GM12878 (cell line): Measurements from ENCODE around the gene RPUSD3. TPM values are rescaled to one million over a fixed set of nuclear protein-coding genes. Genes with fewer than 3 reads are reported as not detected.
"Not testable (repeated sequence)": the region's sequence is repeated elsewhere in the genome, so short reads cannot be mapped to it uniquely, and the experiment has no call there.

Experiments
- ATAC-seq: fragments of 200-7000 bp; cut with Tn5 transposase; 3 replicates; pipeline ENCODE4 v1.9.1; 2020; ENCODE audit warnings: mild to moderate bottlenecking, moderate library complexity
- BruUV-seq: library from RNA; stranded (reverse); fragments of 400-500 nt; replicated peaks from 2 replicates; lab custom pipeline; 2021; lab: Mats Ljungman, UMichigan
- CTCF ChIA-PET: fragments of 300-600 bp; sonication (Branson Sonifier 250); formaldehyde crosslinking; extraction: SDS; loops from one replicate; lab custom pipeline; 2021; ENCODE audit warnings: inconsistent platforms; lab: Yijun Ruan, JAX
- POLR2A ChIA-PET: fragments of 350-600 bp; formaldehyde crosslinking; extraction: SDS; loops from one replicate; lab custom pipeline; 2021; ENCODE audit warnings: inconsistent platforms; lab: Charles Lee
- RAD21 ChIA-PET: fragments of 300-600 bp; sonication (Branson Sonifier 250); formaldehyde crosslinking; loops from one replicate; lab custom pipeline; 2023; ENCODE audit warnings: antibody characterized with exemption; ENCODE audit not compliant: unreplicated experiment; lab: Charles Lee
- SMC1A ChIA-PET: fragments of 300-600 bp; sonication (Branson Sonifier 250); formaldehyde crosslinking; loops from one replicate; lab custom pipeline; 2023; ENCODE audit not compliant: unreplicated experiment, uncharacterized antibody; lab: Charles Lee
- DNase-seq: peaks from one replicate; pipeline ENCODE4 v3.0.0-alpha.2; 2011; ENCODE audit warnings: low read depth, low spot score
- FAIRE-seq: peaks from 3 replicates; lab custom pipeline; 2011; peaks lifted over from hg19 to GRCh38; lab: Jason Lieb, UNC
- H2AFZ ChIP-seq: 2 replicates; pipeline ENCODE4 v1.6.0; 2011; ENCODE audit warnings: low read depth, low read length, control low read depth; ENCODE audit not compliant: control insufficient read depth
- H3K27ac ChIP-seq: 2 replicates; pipeline ENCODE4 v1.5.1; 2011; ENCODE audit warnings: control low read depth; ENCODE audit not compliant: control insufficient read depth, insufficient read depth
- H3K27me3 ChIP-seq, 2 experiments: replicated peaks in 1 of 2; 2 replicates each; pipeline versions ENCODE4 v1.6.0 to v1.6.1; 2011; ENCODE audit warnings: low read length in 1 of 2; ENCODE audit not compliant: control insufficient read depth in 2 of 2, insufficient read depth in 2 of 2
- H3K36me3 ChIP-seq, 2 experiments: 2 replicates each; pipeline ENCODE4 v1.5.1; 2011; ENCODE audit warnings: low read length in 1 of 2; ENCODE audit not compliant: control insufficient read depth in 2 of 2, insufficient read depth in 2 of 2
- H3K4me1 ChIP-seq: 2 replicates; pipeline ENCODE4 v1.6.1; 2011; ENCODE audit warnings: mild to moderate bottlenecking, low read length, moderate library complexity, mixed read lengths; ENCODE audit not compliant: control insufficient read depth, insufficient read depth
- H3K4me2 ChIP-seq: 2 replicates; pipeline ENCODE4 v1.6.0; 2011; ENCODE audit warnings: control low read depth; ENCODE audit not compliant: control insufficient read depth, insufficient read depth
- H3K4me3 ChIP-seq: fragments of 200-600 bp; sonication (generic); 2 replicates; pipeline ENCODE4 v1.5.1; 2016
- H3K79me2 ChIP-seq: 2 replicates; pipeline ENCODE4 v1.6.0; 2011; ENCODE audit warnings: low read length; ENCODE audit not compliant: control insufficient read depth, insufficient read depth
- H3K9ac ChIP-seq: 2 replicates; pipeline ENCODE4 v1.8.0; 2011; ENCODE audit warnings: low read length, control low read depth, mixed read lengths; ENCODE audit not compliant: control insufficient read depth, insufficient read depth
- H3K9me3 ChIP-seq: replicated peaks from 3 replicates; pipeline ENCODE4 v1.5.1; 2011; ENCODE audit warnings: mild to moderate bottlenecking, low read length; ENCODE audit not compliant: control insufficient read depth, insufficient read depth
- H4K20me1 ChIP-seq: 2 replicates; pipeline ENCODE4 v1.6.0; 2011; ENCODE audit not compliant: control insufficient read depth, insufficient read depth
- CBFB ChIP-seq: IDR thresholded peaks from 2 replicates; pipeline ENCODE4 v1.6.1; 2016; ENCODE audit warnings: antibody characterized with exemption, low read depth
- CTCF ChIP-seq, 3 experiments: IDR thresholded peaks in 2 of 3; conservative IDR thresholded peaks in 1 of 3; 2 replicates each; pipeline ENCODE4 v1.5.1; 2011; ENCODE audit warnings: low read depth in 3 of 3, low read length in 3 of 3, mild to moderate bottlenecking in 3 of 3, control low read depth in 2 of 3, moderate library complexity in 2 of 3, inconsistent platforms in 1 of 3, mixed read lengths in 1 of 3; ENCODE audit not compliant: control insufficient read depth in 2 of 3, insufficient read depth in 1 of 3; ENCODE audit errors: extremely low read depth in 1 of 3
- CUX1 ChIP-seq: IDR thresholded peaks from 2 replicates; pipeline ENCODE4 v1.6.1; 2012; ENCODE audit warnings: improper control_type of control experiment, low read depth, low read length; ENCODE audit not compliant: insufficient replicate concordance
- ESRRA ChIP-seq: IDR thresholded peaks from 2 replicates; pipeline ENCODE4 v1.6.1; 2012; ENCODE audit warnings: mild to moderate bottlenecking, low read length, improper control_type of control experiment
- SKIL ChIP-seq: fragments of 450-650 bp; IDR thresholded peaks from 2 replicates; pipeline ENCODE4 v1.6.1; 2017; ENCODE audit warnings: mild to moderate bottlenecking, low read depth, inconsistent platforms; ENCODE audit not compliant: poor library complexity, severe bottlenecking
- ZBED1 ChIP-seq: IDR thresholded peaks from 2 replicates; pipeline ENCODE4 v1.6.1; 2016; ENCODE audit warnings: borderline replicate concordance
- ZNF592 ChIP-seq: fragments of 450-650 bp; IDR thresholded peaks from 2 replicates; pipeline ENCODE4 v1.6.1; 2017; ENCODE audit warnings: mild to moderate bottlenecking, moderate library complexity
- WGBS: methylation state at CpG from one replicate; pipeline ENCODE4 v1.1.6; 2016; ENCODE audit warnings: low lambda C conversion rate; ENCODE audit not compliant: insufficient replicate concordance, insufficient coverage; ENCODE audit errors: missing lambda C conversion rate; 5-methylcytosine and 5-hydroxymethylcytosine counted together
- in situ Hi-C: fragments of 300-500 bp; cut with MboI; formaldehyde crosslinking; loops from 9 replicates; pipeline ENCODE4 v1.14.3; 2018; ENCODE audit warnings: mixed read lengths
- intact Hi-C: fragments of 100-400 bp; cut with micrococcal nuclease; formaldehyde crosslinking; loops from one replicate; pipeline ENCODE4 v1.14.2; 2022; ENCODE audit not compliant: unreplicated experiment
- polyA plus RNA-seq, 11 experiments: library from polyadenylated mRNA; depleted of rRNA in 4 of 11; unstranded in 6 of 11; stranded (reverse) in 5 of 11; fragments of >200 nt; fragmentation: Nextera tagmentation in 4 of 11; fragmentation: Illumina TruSeq in 1 of 11; extraction: Ambion mirVana in 4 of 11; extraction: Trizol in 1 of 11; gene quantifications; 1 replicate in 1 of 11; 2 replicates in 10 of 11; pipeline versions ENCODE4 v1.2.1 to v1.2.3, GENCODE V29; 2011 to 2016; ENCODE audit warnings: inconsistent platforms in 2 of 11, missing spikeins in 2 of 11, low read depth in 1 of 11
- total RNA-seq, 4 experiments: library from RNA; depleted of rRNA in 3 of 4; stranded (reverse); fragments of >200 nt in 3 of 4; fragmentation: Illumina TruSeq in 1 of 4; extraction: Trizol in 1 of 4; gene quantifications; 2 replicates each; pipeline versions ENCODE4 v1.2.1 to v1.2.3, GENCODE V29; 2013 to 2021

Gene RPUSD3
- total and polyA plus RNA-seq, 10 of the 15 experiments (the other 5 are each of a cell fraction or from before 2014, with no cell fraction given) = 6.4 to 72.9 (median 41.8) TPM

GRCh38 chr3:9875448-9875847 is 31.6 kb upstream of the RPUSD3 start (continued):
- TF ChIP-seq CTCF (IDR thresholded peaks at IDR 0.05 in 2 of 3, conservative IDR thresholded peaks at IDR 0.05 in 1 of 3; ENCODE audit: control insufficient read depth in 2 of 3, extremely low read depth in 1 of 3, insufficient read depth in 1 of 3, low read depth in 3 of 3, low read length in 3 of 3) (no peak), ESRRA (no peak), SKIL (no peak), ZNF592 (no peak), ZBED1 (no peak), CUX1 (no peak), CBFB (no peak)

GRCh38 chr3:9872067-9872466 is 28.3 kb upstream of the RPUSD3 start:
- H3K4me3 ChIP-seq, CTCF ChIA-PET, H3K4me1 ChIP-seq, ATAC-seq, DNase-seq, H3K36me3 ChIP-seq, intact Hi-C loops, H3K79me2 ChIP-seq, H3K27ac ChIP-seq, H2AFZ ChIP-seq, POLR2A ChIA-PET, in situ Hi-C loops, RAD21 ChIA-PET, BruUV-seq, H3K9ac ChIP-seq, H3K9me3 ChIP-seq, SMC1A ChIA-PET, FAIRE-seq, H3K4me2 ChIP-seq, H3K27me3 ChIP-seq, H4K20me1 ChIP-seq: not testable (repeated sequence)
- WGBS = 27% methylated on average over 5 of the region's 5 CpGs
